Loucy (cell line): ENCODE data around the gene CTXN3.

Source experiments
- CTCF ChIP-seq: fragments of 200-600 bp; sonication (generic); conservative IDR thresholded peaks from 2 replicates; pipeline ENCODE4 v1.5.1; 2014; ENCODE audit warnings: mild to moderate bottlenecking, antibody characterized with exemption, low read length
- EZH2phosphoT487 ChIP-seq: fragments of 200-600 bp; IDR thresholded peaks from 2 replicates; pipeline ENCODE4 v1.6.1; 2018; ENCODE audit warnings: antibody characterized with exemption, mild to moderate bottlenecking, moderate library complexity, borderline replicate concordance

DNA sequence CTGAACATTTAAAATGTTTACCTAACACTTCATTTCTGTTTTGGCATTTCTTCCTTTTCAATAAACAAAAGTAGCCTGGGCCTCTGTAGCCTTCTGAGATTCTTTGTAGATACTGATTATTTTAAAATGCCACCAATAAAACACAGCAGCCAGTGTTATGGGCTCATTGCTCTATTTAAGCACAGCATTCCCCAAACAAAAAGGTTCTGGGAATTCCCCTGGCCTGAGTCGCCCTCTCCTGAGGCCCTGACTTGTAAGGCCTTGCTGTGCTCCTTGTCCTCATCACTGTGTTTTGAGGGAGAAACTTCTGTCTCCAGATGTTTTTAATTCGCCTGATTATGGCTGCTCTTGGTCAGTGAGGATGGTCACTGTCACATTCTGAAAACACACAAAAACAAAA is 33.0 kb upstream of the CTXN3 start:
- TF ChIP-seq CTCF (no peak), EZH2phosphoT487 (no peak)
